Naive thymus-derived CD8-positive, alpha-beta T cell (primary cell): ENCODE measurements around the gene MDM4. TPM values are rescaled to one million over a fixed set of nuclear protein-coding genes. Genes with fewer than 3 reads are reported as not detected.

Source experiments
- ATAC-seq, 2 donors: fragments of 150-1000 bp; cut with Tn5 transposase in 1 of 2; sonication (Bioruptor Pico), chemical (Tn5 transposase) in 1 of 2; 1 replicate in 1 of 2; 2 replicates in 1 of 2; pipeline ENCODE4 v1.10.0; 2021; ENCODE audit warnings: mild to moderate bottlenecking in 2 of 2, moderate library complexity in 2 of 2
- POLR2A ChIA-PET: fragments of 350-600 bp; sonication (Branson Sonifier 250); formaldehyde crosslinking; loops from one replicate; lab custom pipeline; 2021; ENCODE audit warnings: antibody characterized with exemption; lab: Charles Lee
- DNase-seq, 10 donors: peaks; one replicate each; pipeline versions ENCODE4 v3.0.0 to v3.0.0-alpha.2; 2020 to 2022
- H3K27ac Mint-ChIP-seq, 10 donors: one replicate each; pipeline ENCODE4 v1.8.0; 2020 to 2022; ENCODE audit warnings: mild to moderate bottlenecking in 10 of 10, mixed read lengths in 10 of 10, moderate library complexity in 4 of 10, inconsistent platforms in 1 of 10
- H3K27me3 Mint-ChIP-seq, 5 donors: one replicate each; pipeline ENCODE4 v1.8.0; 2021 to 2022; ENCODE audit warnings: mixed read lengths in 5 of 5
- H3K36me3 Mint-ChIP-seq, 3 donors: one replicate each; pipeline ENCODE4 v1.8.0; 2020 to 2022; ENCODE audit warnings: mixed read lengths in 3 of 3, mild to moderate bottlenecking in 2 of 3, inconsistent platforms in 1 of 3
- H3K4me1 Mint-ChIP-seq, 4 donors: one replicate each; pipeline ENCODE4 v1.8.0; 2021 to 2022; ENCODE audit warnings: mixed read lengths in 4 of 4
- H3K4me3 Mint-ChIP-seq, 10 donors: one replicate each; pipeline ENCODE4 v1.8.0; 2020 to 2022; ENCODE audit warnings: mild to moderate bottlenecking in 10 of 10, mixed read lengths in 10 of 10, moderate library complexity in 6 of 10, inconsistent platforms in 1 of 10
- H3K9me3 Mint-ChIP-seq, 9 donors: one replicate each; pipeline ENCODE4 v1.8.0; 2020 to 2022; ENCODE audit warnings: mixed read lengths in 9 of 9, mild to moderate bottlenecking in 3 of 9, inconsistent platforms in 1 of 9, moderate library complexity in 1 of 9
- polyA plus RNA-seq, 3 donors: library from polyadenylated mRNA; unstranded; fragments of 300-500 nt; fragmentation: Illumina TruSeq; gene quantifications; one replicate each; pipeline ENCODE4 v1.2.3, GENCODE V29; 2021
- total RNA-seq, 8 experiments: library from RNA in 2 of 8; stranded (reverse) in 2 of 8; gene quantifications; one replicate each; pipeline ENCODE4 v1.2.3 and lab custom pipeline; 2021 to 2026

Gene MDM4
- total and polyA plus RNA-seq, 5 experiments from 2014 or later, result 10.0 to 272 (median 23.1) TPM

- Mint-ChIP-seq H3K27ac (peak overlapping the region; percentile 51 to 91 (median 84)), H3K9me3 (peaks cover 0 to 12% (median 4%) of the 10 kb centered on the region in 9 donors), H3K36me3 (peaks cover 10 to 71% (median 33%) of the 10 kb centered on the region in 3 donors), H3K4me1 (peaks cover 29 to 80% (median 72%) of the 10 kb centered on the region in 4 donors), H3K4me3 (peak overlapping the region in 9 of 10 donors; percentile 31 to 82 (median 59)), H3K27me3 (no peaks in the 10 kb centered on the region)
- POLR2A ChIA-PET, result interaction anchor here (1.1 to 10.8 kb wide), 4 partner anchors 8 to 42 kb away, joined by 3 to 117 read pairs (median 24); partner anchors contain the start of gene MDM4
- ATAC-seq, result no peak
- no peak for DNase-seq
These were observed 7.5 kb downstream of the MDM4 start for GRCh38 chr1:204523605-204524215.

- POLR2A ChIA-PET, result interaction anchor here (0.6 to 10.8 kb wide), 3 partner anchors 9 to 37 kb away, joined by 5 to 117 read pairs (median 43); partner anchors contain the start of gene MDM4
- DNase-seq (no peak), ATAC-seq (no peak)
- Mint-ChIP-seq H3K9me3 (peaks cover 0 to 12% (median 4%) of the 10 kb centered on the region in 9 donors), H3K27me3 (no peaks in the 10 kb centered on the region), H3K27ac (peak overlapping the region in 9 of 10 donors; percentile 11 to 91 (median 83)), H3K36me3 (peaks cover 10 to 70% (median 27%) of the 10 kb centered on the region in 3 donors), H3K4me3 (peak overlapping the region in 5 of 10 donors; percentile 23 to 60 (median 51)), H3K4me1 (peaks cover 26 to 69% (median 61%) of the 10 kb centered on the region in 4 donors)
These were observed 8.8 kb downstream of the MDM4 start for GRCh38 chr1:204524986-204525385.

- H3K4me3 Mint-ChIP-seq, result peak overlapping the region in 1 of 10 donors; percentile 60
- H3K9me3 Mint-ChIP-seq, result peaks cover 0 to 11% (median 4%) of the 10 kb centered on the region in 9 donors
- ATAC-seq, result no peak
- peak overlapping the region in 7 of 10 donors; percentile 13 to 73 (median 59) for H3K27ac Mint-ChIP-seq
- peaks cover 14 to 86% (median 39%) of the 10 kb centered on the region in 3 donors for H3K36me3 Mint-ChIP-seq
- peaks cover 22 to 63% (median 53%) of the 10 kb centered on the region in 4 donors for H3K4me1 Mint-ChIP-seq
- POLR2A ChIA-PET, result interaction anchor here (0.6 to 10.8 kb wide), 5 partner anchors 12 to 23 kb away, joined by 3 to 117 read pairs (median 7); partner anchors contain the start of gene MDM4
- no peaks in the 10 kb centered on the region for H3K27me3 Mint-ChIP-seq
- DNase-seq, result no peak
These were observed 12.0 kb downstream of the MDM4 start for GRCh38 chr1:204528241-204528640.

GRCh38 chr1:204528677-204529076, 12.5 kb downstream of the MDM4 start:
- no peaks in the 10 kb centered on the region for H3K27me3 Mint-ChIP-seq
- H3K4me1 Mint-ChIP-seq, result peaks cover 20 to 60% (median 51%) of the 10 kb centered on the region in 4 donors
- ATAC-seq (no peak), DNase-seq (no peak)
- H3K36me3 Mint-ChIP-seq, result peaks cover 13 to 88% (median 36%) of the 10 kb centered on the region in 3 donors
- H3K4me3 Mint-ChIP-seq, result no peak overlapping the region
- peak overlapping the region in 7 of 10 donors; percentile 17 to 73 (median 59) for H3K27ac Mint-ChIP-seq
- POLR2A ChIA-PET, result interaction anchor here (0.8 to 10.8 kb wide), 5 partner anchors 13 to 146 kb away, joined by 3 to 117 read pairs (median 7); partner anchors contain the start of gene MDM4
- H3K9me3 Mint-ChIP-seq, result peaks cover 0 to 9% (median 3%) of the 10 kb centered on the region in 9 donors

- no peaks in the 10 kb centered on the region for H3K27me3 Mint-ChIP-seq
- POLR2A ChIA-PET, result interaction anchor here (1.0 to 10.8 kb wide), 3 partner anchors 13 to 147 kb away, joined by 3 to 117 read pairs (median 7); partner anchors contain the start of gene MDM4
- peak; percentile 22 to 49 for ATAC-seq
- DNase-seq, result no peak
- H3K4me3 Mint-ChIP-seq, result no peak overlapping the region
- peaks cover 0 to 4% (median 0%) of the 10 kb centered on the region in 9 donors for H3K9me3 Mint-ChIP-seq
- peaks cover 9 to 91% (median 31%) of the 10 kb centered on the region in 3 donors for H3K36me3 Mint-ChIP-seq
- H3K4me1 Mint-ChIP-seq, result peaks cover 17 to 52% (median 46%) of the 10 kb centered on the region in 4 donors
- peak overlapping the region in 3 of 10 donors; percentile 10 to 67 (median 63) for H3K27ac Mint-ChIP-seq
These were observed 13.2 kb downstream of the MDM4 start for GRCh38 chr1:204529371-204529895.

GRCh38 chr1:204530932-204531331, 14.7 kb downstream of the MDM4 start:
- Mint-ChIP-seq H3K4me1 (peaks cover 12 to 46% (median 36%) of the 10 kb centered on the region in 4 donors), H3K27me3 (no peaks in the 10 kb centered on the region), H3K36me3 (peaks cover 4 to 95% (median 24%) of the 10 kb centered on the region in 3 donors), H3K4me3 (peak overlapping the region in 1 of 10 donors; percentile 10), H3K9me3 (no peaks in the 10 kb centered on the region), H3K27ac (peak overlapping the region in 9 of 10 donors; percentile 2 to 80 (median 22))
- ATAC-seq (no peak), DNase-seq (no peak)
- POLR2A ChIA-PET, result interaction anchor here (1.2 to 10.8 kb wide), 2 partner anchors 15 kb away, joined by 3 to 117 read pairs; partner anchors contain the start of gene MDM4

GRCh38 chr1:204532832-204533231, 16.6 kb downstream of the MDM4 start:
- DNase-seq (no peak), ATAC-seq (no peak)
- Mint-ChIP-seq H3K27ac (peak overlapping the region in 6 of 10 donors; percentile 6 to 77 (median 48)), H3K4me3 (no peak overlapping the region), H3K36me3 (peaks cover 4 to 96% (median 21%) of the 10 kb centered on the region in 3 donors), H3K9me3 (no peaks in the 10 kb centered on the region), H3K27me3 (no peaks in the 10 kb centered on the region), H3K4me1 (peaks cover 15 to 41% (median 32%) of the 10 kb centered on the region in 4 donors)
- POLR2A ChIA-PET, result interaction anchor here (0.6 to 1.2 kb wide), 2 partner anchors 12 to 753 kb away, joined by 3 to 4 read pairs; no protein-coding TSS in a partner anchor

GRCh38 chr1:204541626-204542025, 25.4 kb downstream of the MDM4 start:
- peak overlapping the region in 1 of 10 donors; percentile 23 for H3K4me3 Mint-ChIP-seq
- DNase-seq (no peak), ATAC-seq (no peak)
- POLR2A ChIA-PET, result interaction anchor here (8.5 kb wide), 1 partner anchor 27 kb away, joined by 79 read pairs; the partner anchor contains the start of gene MDM4
- H3K36me3 Mint-ChIP-seq, result peaks cover 33 to 96% (median 55%) of the 10 kb centered on the region in 3 donors
- H3K27me3 Mint-ChIP-seq, result no peaks in the 10 kb centered on the region
- peaks cover 25 to 62% (median 59%) of the 10 kb centered on the region in 4 donors for H3K4me1 Mint-ChIP-seq
- peak overlapping the region in 8 of 10 donors; percentile 4 to 91 (median 72) for H3K27ac Mint-ChIP-seq
- H3K9me3 Mint-ChIP-seq, result peaks cover 0 to 12% (median 0%) of the 10 kb centered on the region in 9 donors

GRCh38 chr1:204544321-204544720, 28.1 kb downstream of the MDM4 start:
- peaks cover 24 to 56% (median 55%) of the 10 kb centered on the region in 4 donors for H3K4me1 Mint-ChIP-seq
- H3K4me3 Mint-ChIP-seq, result peak overlapping the region in 9 of 10 donors; percentile 31 to 76 (median 63)
- no peaks in the 10 kb centered on the region for H3K27me3 Mint-ChIP-seq
- H3K9me3 Mint-ChIP-seq, result peaks cover 0 to 12% (median 0%) of the 10 kb centered on the region in 9 donors
- peak; percentile 93 to 97 for ATAC-seq
- peak overlapping the region; percentile 35 to 92 (median 82) for H3K27ac Mint-ChIP-seq
- peaks cover 44 to 95% (median 72%) of the 10 kb centered on the region in 3 donors for H3K36me3 Mint-ChIP-seq
- DNase-seq, result peak in 4 of 10 donors; percentile 16 to 69 (median 60)
- POLR2A ChIA-PET, result interaction anchor here (0.7 to 8.5 kb wide), 7 partner anchors 12 to 38 kb away, joined by 3 to 79 read pairs (median 7); partner anchors contain the start of gene MDM4

- Mint-ChIP-seq H3K4me3 (peak overlapping the region in 9 of 10 donors; percentile 39 to 76 (median 59)), H3K27ac (peak overlapping the region; percentile 79 to 93 (median 88)), H3K36me3 (peaks cover 45 to 95% (median 74%) of the 10 kb centered on the region in 3 donors), H3K9me3 (peaks cover 0 to 12% (median 0%) of the 10 kb centered on the region in 9 donors), H3K4me1 (peaks cover 24 to 57% (median 56%) of the 10 kb centered on the region in 4 donors), H3K27me3 (no peaks in the 10 kb centered on the region)
- POLR2A ChIA-PET, result interaction anchor here (0.9 to 8.5 kb wide), 7 partner anchors 11 to 30 kb away, joined by 3 to 79 read pairs (median 7); partner anchors contain the start of gene MDM4
- DNase-seq (no peak), ATAC-seq (no peak)
These were observed 29.0 kb downstream of the MDM4 start for GRCh38 chr1:204545202-204545601.

- Mint-ChIP-seq H3K27ac (peak overlapping the region; percentile 79 to 93 (median 88)), H3K4me3 (peak overlapping the region in 9 of 10 donors; percentile 38 to 76 (median 59)), H3K9me3 (peaks cover 0 to 12% (median 0%) of the 10 kb centered on the region in 9 donors), H3K36me3 (peaks cover 45 to 94% (median 75%) of the 10 kb centered on the region in 3 donors), H3K27me3 (no peaks in the 10 kb centered on the region), H3K4me1 (peaks cover 24 to 58% (median 56%) of the 10 kb centered on the region in 4 donors)
- ATAC-seq, result peak in 1 of 2 donors; percentile 26
- POLR2A ChIA-PET, result interaction anchor here (0.8 to 8.5 kb wide), 5 partner anchors 9 to 31 kb away, joined by 3 to 79 read pairs (median 9); partner anchors contain the start of gene MDM4
- DNase-seq, result peak in 2 of 10 donors; percentile 15 to 26
These were observed 29.7 kb downstream of the MDM4 start for GRCh38 chr1:204545881-204546280.
